GM19023 (cell line): ENCODE measurements around the gene CCDC124.
"Not testable (repeated sequence)": the region's sequence is repeated elsewhere in the genome, so short reads cannot be mapped to it uniquely, and the experiment has no call there.

ENCODE experiments used
- ATAC-seq: cut with Tn5 transposase; IDR thresholded peaks from one replicate; pipeline ENCODE4 v1.9.1; 2021; ENCODE audit warnings: mild to moderate bottlenecking, moderate library complexity; ENCODE audit not compliant: unreplicated experiment

CCDC124 gene, protein sequence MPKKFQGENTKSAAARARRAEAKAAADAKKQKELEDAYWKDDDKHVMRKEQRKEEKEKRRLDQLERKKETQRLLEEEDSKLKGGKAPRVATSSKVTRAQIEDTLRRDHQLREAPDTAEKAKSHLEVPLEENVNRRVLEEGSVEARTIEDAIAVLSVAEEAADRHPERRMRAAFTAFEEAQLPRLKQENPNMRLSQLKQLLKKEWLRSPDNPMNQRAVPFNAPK

GRCh38 chr19:17932485-17933338, at the start of gene CCDC124:
Gene CCDC124 (plus strand): TSS chr19:17933015. CDS start chr19:17936421, 3,406 bp downstream.
- peak; percentile 85 for ATAC-seq

GRCh38 chr19:17883627-17884410, 49.0 kb upstream of the CCDC124 start:
- ATAC-seq, result no peak

- ATAC-seq, result no peak
These were observed 46.3 kb upstream of the CCDC124 start for GRCh38 chr19:17886515-17886914.

DNA sequence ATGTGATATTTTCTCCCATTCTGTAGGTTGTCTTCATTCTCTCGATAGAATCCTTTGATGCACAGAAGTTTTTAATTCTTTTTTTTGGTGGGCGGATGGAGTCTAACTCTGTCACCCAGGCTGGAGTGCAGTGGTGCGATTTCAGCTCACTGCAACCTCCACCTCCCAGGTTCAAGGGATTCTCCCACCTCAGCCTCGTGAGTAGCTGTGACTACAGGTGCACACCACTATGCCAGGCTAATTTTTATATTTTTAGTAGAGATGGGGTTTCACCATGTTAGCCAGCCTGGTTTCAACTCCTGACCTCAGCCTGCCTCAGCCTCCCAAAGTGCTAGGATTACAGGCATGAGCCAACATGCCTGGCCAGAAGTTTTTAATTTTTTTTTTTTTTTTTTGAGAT, 45.6 kb upstream of the CCDC124 start:
- not testable (repeated sequence) for ATAC-seq

DNA sequence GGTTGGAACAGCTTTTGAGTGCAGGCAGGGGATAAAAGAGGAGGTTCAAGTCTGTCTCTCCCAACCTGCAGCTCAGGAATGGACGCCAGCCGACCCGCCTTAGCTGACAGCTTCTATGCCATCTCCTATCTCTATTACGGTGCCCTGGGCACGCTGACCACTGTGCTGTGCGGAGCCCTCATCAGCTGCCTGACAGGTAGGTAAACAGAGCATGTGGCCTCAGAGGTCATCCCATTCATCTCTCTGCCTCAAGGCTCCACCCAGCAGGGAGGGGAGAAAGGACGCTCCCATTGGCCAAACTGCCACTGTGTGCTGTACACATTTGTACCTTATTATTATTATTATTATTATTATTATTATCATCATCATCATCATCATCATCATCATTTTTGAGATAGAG, 44.6 kb upstream of the CCDC124 start:
- no peak for ATAC-seq

GRCh38 chr19:17889609-17890214, 43.1 kb upstream of the CCDC124 start:
- no peak for ATAC-seq

- no peak for ATAC-seq
These were observed 39.0 kb upstream of the CCDC124 start for GRCh38 chr19:17893766-17894165.

DNA sequence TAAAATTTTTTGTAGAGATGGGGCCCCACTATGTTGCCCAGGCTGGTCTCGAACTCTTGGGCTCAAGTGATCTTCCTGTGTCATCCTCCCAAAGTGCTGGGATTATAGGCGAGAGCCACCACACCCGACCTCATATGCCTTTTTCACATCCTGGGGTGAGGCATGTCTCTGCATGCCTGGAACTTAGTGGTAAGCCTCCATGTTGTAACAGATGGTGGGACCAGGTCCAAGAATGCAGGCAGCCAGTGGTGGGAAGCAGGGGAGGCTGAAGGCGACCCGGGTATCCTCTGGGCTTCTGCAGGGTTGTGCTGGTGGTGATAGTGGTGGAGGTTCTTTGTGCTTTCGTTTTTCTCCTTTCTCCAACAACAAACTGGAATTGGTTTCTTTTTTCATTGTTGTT, 30.1 kb upstream of the CCDC124 start:
- ATAC-seq, result no peak

GRCh38 chr19:17908244-17908643, 24.6 kb upstream of the CCDC124 start:
- no peak for ATAC-seq

GRCh38 chr19:17909003-17909732, 23.6 kb upstream of the CCDC124 start:
- no peak for ATAC-seq

- ATAC-seq, result no peak
These were observed 21.9 kb upstream of the CCDC124 start for GRCh38 chr19:17910791-17911360.

DNA sequence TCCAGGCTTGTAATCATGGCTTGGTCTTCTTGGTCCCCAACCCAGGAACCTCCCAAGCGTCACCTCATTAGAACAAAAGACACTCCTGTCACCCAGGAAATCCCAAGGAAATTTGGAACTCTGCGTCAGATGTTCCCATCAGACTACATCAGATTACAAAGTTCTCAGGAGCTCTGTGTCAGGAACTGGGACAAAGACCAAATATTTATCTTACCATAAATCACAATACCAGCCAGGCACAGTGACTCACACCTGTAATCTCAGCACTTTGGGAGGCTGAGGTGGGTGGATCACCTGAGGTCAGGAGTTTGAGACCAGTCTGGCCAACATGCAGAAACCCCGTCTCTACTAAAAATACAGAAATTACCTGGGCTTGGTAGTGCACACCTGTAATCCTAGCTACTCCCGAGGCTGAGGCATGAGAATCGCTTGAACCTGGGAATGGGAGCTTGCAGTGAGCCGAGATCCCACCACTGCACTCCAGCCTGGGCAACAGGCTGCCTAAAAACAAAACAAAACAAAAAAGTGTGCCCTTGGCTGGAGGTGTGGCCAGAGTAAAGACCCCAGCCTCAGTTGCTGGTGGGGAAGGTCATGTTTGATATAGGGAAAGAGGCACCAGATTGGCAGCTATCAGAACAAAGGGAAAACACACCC, 16.7 kb upstream of the CCDC124 start:
- ATAC-seq, result no peak

- ATAC-seq, result not testable (repeated sequence)
These were observed 14.7 kb upstream of the CCDC124 start for GRCh38 chr19:17918151-17918550.

GRCh38 chr19:17919122-17919521, 13.7 kb upstream of the CCDC124 start:
- not testable (repeated sequence) for ATAC-seq

DNA sequence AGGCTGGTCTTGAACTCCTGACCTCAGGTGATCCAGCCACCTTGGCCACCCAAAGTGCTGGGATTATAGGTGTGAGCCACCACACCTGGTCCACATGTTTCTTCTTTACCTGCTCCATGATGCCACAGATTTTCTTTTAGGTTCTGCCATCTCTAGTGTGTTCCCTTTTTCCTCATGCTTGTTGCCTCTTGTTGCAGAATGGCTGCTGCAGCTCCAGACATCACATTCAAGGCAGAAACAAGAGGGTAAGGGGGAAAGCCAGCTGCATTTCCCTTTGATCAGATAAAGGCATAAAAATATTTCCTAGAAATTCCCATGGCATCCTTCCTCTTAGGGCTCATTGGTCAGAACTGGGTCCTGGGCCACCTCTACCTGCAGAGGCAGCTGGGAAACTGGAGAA, 12.3 kb upstream of the CCDC124 start:
- ATAC-seq, result no peak

- no peak for ATAC-seq
These were observed 10.7 kb upstream of the CCDC124 start for GRCh38 chr19:17922138-17922537.

- ATAC-seq, result no peak
These were observed 6.8 kb upstream of the CCDC124 start for GRCh38 chr19:17926044-17926443.

GRCh38 chr19:17929056-17929455, 3.8 kb upstream of the CCDC124 start:
- ATAC-seq, result no peak

DNA sequence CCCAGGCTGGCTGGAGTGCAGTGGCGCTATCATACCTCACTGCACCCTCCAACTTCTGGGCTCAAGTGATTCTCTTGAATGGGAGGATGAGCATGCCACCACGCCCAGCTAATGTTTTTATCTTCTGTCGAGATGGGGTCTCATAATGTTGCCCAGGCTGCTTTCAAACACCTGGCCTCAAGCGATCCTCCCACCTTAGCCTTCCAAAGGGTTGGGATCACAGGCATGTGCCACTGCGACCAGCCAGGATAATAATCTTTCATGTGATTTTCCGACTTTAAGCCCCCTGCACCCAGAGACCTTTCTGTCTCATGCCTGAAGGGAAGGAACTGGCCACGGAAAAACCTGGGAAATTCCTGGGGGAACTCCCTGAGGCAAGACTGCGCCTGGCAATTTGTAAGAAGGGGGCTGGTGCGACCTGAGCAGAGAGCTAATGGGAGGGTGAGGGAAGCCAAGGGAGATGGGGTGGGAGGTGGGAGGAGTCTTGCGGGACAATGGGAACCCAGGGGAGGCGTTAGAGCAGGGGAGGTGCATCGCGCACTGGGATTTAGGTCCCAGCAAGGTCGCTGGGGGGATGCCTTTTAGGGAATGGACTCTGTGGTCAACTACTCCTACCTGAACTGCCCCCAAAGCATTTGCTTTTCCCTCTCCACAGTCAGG, 1.2 kb upstream of the CCDC124 start:
- no peak for ATAC-seq
